Thoracic aorta (tissue), 2 donors: Measurements from ENCODE around the gene PHLDA2. TPM values are rescaled to one million over a fixed set of nuclear protein-coding genes. Genes with fewer than 3 reads are reported as not detected.

Source experiments
- ATAC-seq: fragments of 150-250 bp; one replicate; pipeline ENCODE4 v1.8.0; 2017; ENCODE audit warnings: low read depth; ENCODE audit not compliant: insufficient number of reproducible peaks, low FRiP score
- DNase-seq: peaks from one replicate; pipeline ENCODE4 v3.0.0-alpha.2; 2020; ENCODE audit warnings: low spot score
- H3K27ac ChIP-seq, 2 donors: fragments of 200-600 bp; sonication (generic); 1 replicate in 1 of 2; 2 replicates in 1 of 2; pipeline ENCODE4 v1.5.1; 2016; ENCODE audit warnings: mild to moderate bottlenecking in 2 of 2, moderate library complexity in 2 of 2
- H3K27me3 ChIP-seq: fragments of 200-600 bp; sonication (generic); replicated peaks from 2 replicates; pipeline ENCODE4 v1.6.0; 2016; ENCODE audit warnings: mild to moderate bottlenecking; ENCODE audit not compliant: insufficient read depth
- H3K36me3 ChIP-seq: fragments of 200-600 bp; sonication (generic); one replicate; pipeline ENCODE4 v1.5.1; 2016
- H3K4me1 ChIP-seq, 2 donors: fragments of 200-600 bp; sonication (generic); 1 replicate in 1 of 2; 2 replicates in 1 of 2; pipeline versions ENCODE4 v1.5.1 to v1.6.0; 2016; ENCODE audit warnings: low read depth in 2 of 2, mild to moderate bottlenecking in 1 of 2; ENCODE audit not compliant: control insufficient read depth in 1 of 2
- H3K4me3 ChIP-seq: fragments of 200-600 bp; sonication (generic); 2 replicates; pipeline ENCODE4 v1.5.1; 2016; ENCODE audit warnings: mild to moderate bottlenecking
- H3K9me3 ChIP-seq: fragments of 200-600 bp; sonication (generic); 2 replicates; pipeline ENCODE4 v1.5.1; 2016
- CTCF ChIP-seq: fragments of 200-600 bp; sonication (generic); IDR thresholded peaks from one replicate; pipeline ENCODE4 v1.5.1; 2019; ENCODE audit warnings: antibody characterized with exemption
- total RNA-seq, 2 donors: library from RNA; depleted of rRNA; stranded (reverse); fragments of >200 nt; gene quantifications; one replicate each; pipeline versions ENCODE4 v1.1.0 to v1.2.3, GENCODE V29; 2016

The PHLDA2 gene
- total RNA-seq, 2 donors from 2014 or later, result 14.4 to 21.3 TPM

GRCh38 chr11:2974272-2974671 lies 45.1 kb upstream of the PHLDA2 start:
- Histone ChIP-seq H3K4me1 (no peaks in the 10 kb centered on the region), H3K27me3 (no peaks in the 10 kb centered on the region), H3K27ac (no peak overlapping the region), H3K36me3 (peaks cover 52% of the 10 kb centered on the region), H3K4me3 (no peak overlapping the region), H3K9me3 (no peaks in the 10 kb centered on the region)
- ATAC-seq (no peak), DNase-seq (no peak)
- no peak for TF ChIP-seq CTCF

GRCh38 chr11:2968341-2968900 lies 39.2 kb upstream of the PHLDA2 start:
- no peak for DNase-seq
- Histone ChIP-seq H3K27me3 (no peaks in the 10 kb centered on the region), H3K4me1 (no peaks in the 10 kb centered on the region), H3K36me3 (peaks cover 57% of the 10 kb centered on the region), H3K9me3 (no peaks in the 10 kb centered on the region), H3K27ac (no peak overlapping the region), H3K4me3 (no peak overlapping the region)
- TF ChIP-seq CTCF, result no peak
- ATAC-seq, result no peak

- H3K4me1 ChIP-seq, result no peaks in the 10 kb centered on the region
- H3K9me3 ChIP-seq, result no peaks in the 10 kb centered on the region
- no peak overlapping the region for H3K4me3 ChIP-seq
- no peak overlapping the region for H3K27ac ChIP-seq
- no peak for TF ChIP-seq CTCF
- DNase-seq, result no peak
- H3K36me3 ChIP-seq, result peaks cover 41% of the 10 kb centered on the region
- ATAC-seq, result no peak
- no peaks in the 10 kb centered on the region for H3K27me3 ChIP-seq
These were observed 35.6 kb upstream of the PHLDA2 start for GRCh38 chr11:2964782-2965181.

- Histone ChIP-seq H3K4me3 (no peak overlapping the region), H3K9me3 (no peaks in the 10 kb centered on the region), H3K36me3 (peaks cover 38% of the 10 kb centered on the region), H3K27me3 (no peaks in the 10 kb centered on the region), H3K27ac (no peak overlapping the region), H3K4me1 (no peaks in the 10 kb centered on the region)
- TF ChIP-seq CTCF, result no peak
- no peak for ATAC-seq
- DNase-seq, result no peak
These were observed 34.5 kb upstream of the PHLDA2 start for GRCh38 chr11:2963761-2964160.

- Histone ChIP-seq H3K27ac (no peak overlapping the region), H3K36me3 (peaks cover 44% of the 10 kb centered on the region), H3K27me3 (no peaks in the 10 kb centered on the region), H3K4me1 (no peaks in the 10 kb centered on the region), H3K9me3 (no peaks in the 10 kb centered on the region), H3K4me3 (no peak overlapping the region)
- no peak for ATAC-seq
- TF ChIP-seq CTCF, result no peak
- DNase-seq, result no peak
These were observed 34.0 kb upstream of the PHLDA2 start for GRCh38 chr11:2963112-2963754.
